GM12864 (cell line): Measurements from ENCODE around the gene KIAA1217.

Experiments used
- DNase-seq: peaks from one replicate; pipeline ENCODE4 v3.0.0-alpha.2; 2011; ENCODE audit warnings: low read depth
- H3K4me3 ChIP-seq: 2 replicates; pipeline ENCODE4 v1.5.1; 2011; ENCODE audit warnings: mild to moderate bottlenecking, low read depth, low read length, control low read depth
- TF ChIP-seq, protein P1 (sequence below): IDR thresholded peaks from 2 replicates; pipeline ENCODE4 v1.5.1; 2011; ENCODE audit warnings: low read depth, mild to moderate bottlenecking, moderate library complexity, low read length, control low read depth, inconsistent platforms; ENCODE audit errors: missing control alignments

The KIAA1217 gene

DNA sequence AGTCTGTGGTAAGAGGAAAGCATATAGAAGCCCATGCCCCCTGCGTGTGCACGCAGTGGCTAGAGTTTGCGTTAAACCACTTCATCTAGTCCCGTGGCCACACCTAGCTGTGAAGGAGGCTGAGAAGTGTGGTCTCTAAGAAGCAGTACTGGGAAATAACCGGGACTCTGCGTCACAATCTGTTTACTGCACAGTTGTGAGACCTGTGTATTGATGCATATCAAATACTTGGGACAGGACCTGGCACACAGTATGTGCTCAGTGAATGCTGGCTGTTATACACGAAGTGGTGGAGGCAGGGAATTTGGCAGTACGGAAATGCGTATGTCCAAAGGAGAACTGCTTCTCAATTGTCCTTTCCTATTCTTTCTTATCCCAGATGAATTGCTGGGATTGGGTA, 365.2 kb downstream of the KIAA1217 start:
- H3K4me3 ChIP-seq, result no peak overlapping the region
- no peak for DNase-seq
- TF ChIP-seq, protein P1, sequence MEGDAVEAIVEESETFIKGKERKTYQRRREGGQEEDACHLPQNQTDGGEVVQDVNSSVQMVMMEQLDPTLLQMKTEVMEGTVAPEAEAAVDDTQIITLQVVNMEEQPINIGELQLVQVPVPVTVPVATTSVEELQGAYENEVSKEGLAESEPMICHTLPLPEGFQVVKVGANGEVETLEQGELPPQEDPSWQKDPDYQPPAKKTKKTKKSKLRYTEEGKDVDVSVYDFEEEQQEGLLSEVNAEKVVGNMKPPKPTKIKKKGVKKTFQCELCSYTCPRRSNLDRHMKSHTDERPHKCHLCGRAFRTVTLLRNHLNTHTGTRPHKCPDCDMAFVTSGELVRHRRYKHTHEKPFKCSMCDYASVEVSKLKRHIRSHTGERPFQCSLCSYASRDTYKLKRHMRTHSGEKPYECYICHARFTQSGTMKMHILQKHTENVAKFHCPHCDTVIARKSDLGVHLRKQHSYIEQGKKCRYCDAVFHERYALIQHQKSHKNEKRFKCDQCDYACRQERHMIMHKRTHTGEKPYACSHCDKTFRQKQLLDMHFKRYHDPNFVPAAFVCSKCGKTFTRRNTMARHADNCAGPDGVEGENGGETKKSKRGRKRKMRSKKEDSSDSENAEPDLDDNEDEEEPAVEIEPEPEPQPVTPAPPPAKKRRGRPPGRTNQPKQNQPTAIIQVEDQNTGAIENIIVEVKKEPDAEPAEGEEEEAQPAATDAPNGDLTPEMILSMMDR, result no peak

DNA sequence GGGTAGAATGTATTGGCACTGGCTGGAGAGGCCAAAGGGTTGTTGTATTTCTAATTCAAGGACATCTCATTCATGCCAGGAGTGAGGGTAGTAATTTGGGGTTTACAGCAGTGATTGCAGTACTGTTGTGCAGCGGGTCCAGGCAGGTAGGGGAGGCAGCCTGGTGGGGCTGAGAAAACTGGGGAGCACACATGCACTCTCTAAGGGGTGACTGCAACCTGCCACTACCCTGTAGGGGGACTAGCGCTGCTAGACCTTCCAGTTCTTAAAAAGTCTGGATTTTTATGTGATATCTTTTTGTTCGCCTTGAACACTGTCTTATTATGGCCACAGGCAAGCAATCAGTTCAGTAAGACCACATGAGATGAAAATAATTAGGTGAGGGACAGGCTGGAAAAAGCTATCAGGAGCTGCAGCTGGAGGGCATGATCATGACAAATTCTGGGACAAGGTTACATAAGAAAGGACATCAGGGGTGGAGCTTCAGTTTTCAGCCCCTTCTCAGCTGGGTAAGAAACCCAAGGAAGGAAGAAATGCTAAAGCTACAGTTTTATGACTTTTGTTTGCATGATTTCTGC, 365.7 kb downstream of the KIAA1217 start:
- no peak overlapping the region for H3K4me3 ChIP-seq
- TF ChIP-seq, protein P1, result no peak
- no peak for DNase-seq

DNA sequence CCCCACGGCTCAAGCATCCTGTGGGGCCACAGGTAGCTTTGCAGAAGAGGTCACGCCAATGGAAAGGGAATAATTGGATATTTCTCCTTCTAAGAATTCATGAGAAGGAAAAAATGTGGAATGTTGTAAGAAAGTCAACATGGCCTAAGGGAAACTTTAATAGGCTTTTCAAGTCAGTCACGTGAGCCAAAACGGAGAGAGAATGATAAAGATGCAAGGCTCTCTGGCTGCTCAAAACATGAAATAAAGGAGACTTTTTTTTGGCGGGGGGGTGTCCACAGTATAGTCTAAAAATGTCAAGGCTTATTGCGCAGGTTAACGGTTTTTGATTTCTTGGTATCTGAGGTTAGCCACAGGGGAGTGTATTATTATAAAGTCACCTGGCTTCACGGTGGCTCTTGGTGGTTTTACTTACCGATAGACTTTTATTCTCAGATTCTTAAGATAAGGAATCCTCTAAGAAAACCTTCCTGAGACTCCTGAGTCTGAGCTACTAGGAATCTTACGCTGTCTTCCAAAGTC, 366.6 kb downstream of the KIAA1217 start:
- TF ChIP-seq, protein P1, result no peak
- DNase-seq, result no peak
- no peak overlapping the region for H3K4me3 ChIP-seq

- no peak overlapping the region for H3K4me3 ChIP-seq
- no peak for DNase-seq
- TF ChIP-seq, protein P1, result no peak
Observed at GRCh38 chr10:24579448-24579847, 370.5 kb downstream of the KIAA1217 start.

DNA sequence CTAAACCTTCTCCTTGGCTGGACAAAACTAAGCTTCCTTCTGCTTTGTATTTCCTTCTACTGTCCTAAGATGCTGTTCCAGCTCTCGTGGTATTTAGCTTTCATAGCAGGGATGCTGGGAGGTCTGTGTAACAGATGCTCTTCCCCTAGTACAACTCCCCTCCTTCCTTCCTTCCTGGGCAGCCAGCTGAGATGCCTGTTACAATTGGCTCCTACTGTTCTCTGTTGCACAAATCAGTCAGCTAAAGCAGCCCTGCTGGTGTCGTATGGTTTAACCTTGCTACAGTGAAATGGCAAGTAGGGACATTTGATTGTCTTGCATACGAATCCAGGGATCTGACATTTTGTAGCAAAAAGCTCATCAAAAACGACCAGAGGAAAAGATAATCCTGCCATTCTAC, 371.0 kb downstream of the KIAA1217 start:
- no peak overlapping the region for H3K4me3 ChIP-seq
- TF ChIP-seq, protein P1, result no peak
- DNase-seq, result no peak

- TF ChIP-seq, protein P1, result no peak
- no peak overlapping the region for H3K4me3 ChIP-seq
- DNase-seq, result no peak
Observed at GRCh38 chr10:24589265-24589664, 380.3 kb downstream of the KIAA1217 start.
